SW480 (cell line): ENCODE results near the gene TAB3.
"Not testable (repeated sequence)": the region's sequence is repeated elsewhere in the genome, so short reads cannot be mapped to it uniquely, and the experiment has no call there.

Experiments used
- DNase-seq: peaks from one replicate; pipeline ENCODE4 v3.0.0-alpha.2; 2016; ENCODE audit warnings: low spot score

TAB3 gene

DNA sequence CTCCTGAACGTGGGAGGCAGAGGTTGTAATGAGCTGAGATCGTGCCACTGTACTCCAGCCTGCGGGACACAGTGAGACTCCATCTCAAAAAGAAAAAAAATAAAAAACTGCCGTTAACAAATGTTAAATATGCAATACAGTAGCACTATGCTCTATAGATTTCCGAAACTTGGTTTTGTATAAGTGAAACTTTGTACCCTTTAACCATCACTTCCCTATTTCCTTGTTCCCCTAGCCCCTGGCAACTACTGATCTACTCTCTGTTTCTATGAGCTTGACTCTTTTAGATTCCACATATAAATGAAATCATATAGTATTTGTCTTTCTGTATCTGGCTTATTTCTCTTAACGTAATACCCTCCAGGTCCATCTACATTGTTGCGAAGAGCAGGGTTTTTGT lies 74.1 kb downstream of the TAB3 start:
- DNase-seq: no peak

DNA sequence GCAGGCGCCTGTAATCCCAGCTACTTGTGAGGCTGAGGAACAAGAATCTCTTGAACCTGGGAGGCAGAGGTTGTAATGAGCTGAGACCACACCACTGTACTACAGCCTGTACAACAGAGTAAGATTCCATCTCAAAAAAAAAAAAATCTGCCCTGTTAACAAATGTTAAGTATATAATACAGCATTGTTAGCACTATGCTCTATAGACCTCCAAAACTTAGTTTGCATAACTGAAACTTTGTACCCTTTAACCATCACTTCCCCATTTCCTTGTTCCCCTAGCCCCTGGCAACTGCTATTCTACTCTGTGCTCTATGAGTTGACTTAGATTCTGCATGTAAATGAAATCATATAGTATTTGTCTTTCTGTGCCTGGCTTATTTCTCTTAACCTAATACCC lies 76.7 kb downstream of the TAB3 start:
- no peak for DNase-seq

DNA sequence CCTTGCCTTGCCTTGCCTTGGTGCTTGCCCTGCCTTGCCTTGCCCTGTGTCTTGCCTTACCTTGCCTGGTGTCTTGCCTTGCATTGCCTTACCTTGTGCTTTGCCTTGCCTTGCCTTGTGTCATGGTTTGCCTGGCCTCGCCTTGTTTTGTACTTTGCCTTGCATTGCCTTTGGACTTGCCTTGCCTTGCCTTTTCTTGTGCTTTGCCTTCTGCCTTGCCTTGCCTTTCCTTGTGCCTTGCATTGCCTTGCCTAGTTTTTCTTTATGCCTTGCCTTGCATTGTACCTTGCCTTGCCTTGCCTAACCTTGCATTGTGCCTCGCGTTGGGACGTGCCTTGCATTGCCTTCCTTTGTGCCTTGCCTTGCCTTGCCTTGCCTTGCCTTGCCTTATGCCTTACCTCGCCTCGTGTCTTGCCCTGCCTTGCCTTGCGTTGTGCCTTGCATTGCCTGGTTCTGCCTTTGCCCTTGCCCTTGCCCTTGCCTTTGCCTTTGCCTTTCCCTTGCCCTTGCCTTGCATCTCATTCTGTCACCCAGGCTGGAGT lies 82.8 kb downstream of the TAB3 start:
- no peak for DNase-seq

DNA sequence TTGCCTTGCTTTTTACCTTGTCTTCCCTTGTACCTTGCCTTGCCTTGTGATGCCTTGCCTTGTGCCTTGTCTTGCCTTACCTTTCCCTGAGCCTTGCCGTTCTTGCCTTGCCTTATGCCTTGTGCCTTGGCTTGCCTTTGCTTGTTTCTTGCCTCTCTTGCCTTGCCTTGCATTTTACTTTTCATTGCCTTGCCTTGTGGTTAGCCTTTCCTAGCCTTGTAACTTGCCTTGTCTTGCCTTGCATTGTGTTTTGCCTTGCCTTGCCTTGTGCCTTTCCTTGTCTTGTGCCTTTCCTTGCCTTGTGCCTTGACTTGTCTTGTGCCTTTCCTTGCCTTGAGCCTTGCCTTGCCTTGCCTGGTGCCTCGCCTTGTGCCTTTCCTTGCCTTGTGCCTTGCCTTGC lies 84.6 kb downstream of the TAB3 start:
- DNase-seq: no peak

DNA sequence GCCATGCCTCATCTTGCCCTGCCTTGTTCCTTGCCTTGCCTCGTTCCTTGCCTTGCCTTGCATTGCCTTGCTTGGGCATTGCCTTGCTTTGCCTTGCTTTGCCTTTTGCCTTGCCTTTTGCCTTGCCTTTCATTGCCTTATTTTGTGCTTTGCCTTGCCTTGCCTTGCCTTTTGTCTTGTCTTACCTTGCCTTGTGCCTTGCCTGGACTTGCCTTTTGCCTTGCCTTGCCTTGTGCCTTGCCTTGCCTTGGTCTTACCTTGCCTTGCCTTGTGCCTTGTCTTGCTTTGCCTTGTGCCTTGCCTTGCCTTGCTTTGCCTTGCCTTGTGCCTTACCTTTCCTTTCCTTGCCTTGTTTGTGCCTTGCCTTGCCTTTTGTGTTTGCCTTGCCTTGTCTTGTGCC lies 88.2 kb downstream of the TAB3 start:
- DNase-seq: no peak

DNA sequence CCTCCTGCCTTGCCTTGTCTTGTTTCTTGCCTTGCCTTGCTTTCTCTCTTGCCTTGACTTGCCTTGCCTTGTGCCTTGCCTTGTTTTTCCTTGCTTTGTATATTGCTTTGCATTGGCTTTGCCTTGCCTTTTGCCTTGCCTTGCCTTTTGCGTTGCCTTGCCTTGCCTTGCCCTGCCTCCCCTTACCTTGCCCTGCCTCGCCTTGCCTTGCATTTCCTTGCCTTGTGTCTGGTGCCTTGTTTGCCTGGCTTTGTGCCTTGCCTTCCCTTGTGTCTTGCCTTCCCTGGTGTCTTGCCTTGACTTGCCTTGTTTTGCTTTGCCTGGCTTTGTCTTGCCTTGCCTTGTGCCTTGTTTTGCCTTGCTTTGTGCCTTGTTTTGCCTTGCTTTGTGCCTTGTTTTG lies 89.7 kb downstream of the TAB3 start:
- DNase-seq: no peak

DNA sequence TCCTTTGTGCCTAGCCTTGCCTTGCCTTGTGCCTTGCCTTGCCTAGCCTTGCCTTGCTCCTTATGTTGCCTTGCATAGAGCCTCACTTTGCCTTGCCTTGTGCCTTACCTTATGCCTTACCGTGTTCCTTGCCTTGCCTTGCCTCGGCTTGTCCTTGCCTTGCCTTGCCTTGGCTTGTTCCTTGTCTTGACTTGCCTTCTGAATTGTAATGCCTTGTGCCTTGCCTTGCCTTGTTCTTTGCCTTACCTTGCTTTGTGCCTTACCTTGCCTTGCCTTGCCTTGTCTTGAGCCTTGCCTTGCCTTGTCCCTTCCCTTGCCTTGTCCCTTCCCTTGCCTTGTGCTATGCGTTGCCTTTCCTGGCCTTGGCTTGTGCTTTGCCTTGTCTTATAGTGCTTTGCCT lies 90.2 kb downstream of the TAB3 start:
- DNase-seq: no peak

DNA sequence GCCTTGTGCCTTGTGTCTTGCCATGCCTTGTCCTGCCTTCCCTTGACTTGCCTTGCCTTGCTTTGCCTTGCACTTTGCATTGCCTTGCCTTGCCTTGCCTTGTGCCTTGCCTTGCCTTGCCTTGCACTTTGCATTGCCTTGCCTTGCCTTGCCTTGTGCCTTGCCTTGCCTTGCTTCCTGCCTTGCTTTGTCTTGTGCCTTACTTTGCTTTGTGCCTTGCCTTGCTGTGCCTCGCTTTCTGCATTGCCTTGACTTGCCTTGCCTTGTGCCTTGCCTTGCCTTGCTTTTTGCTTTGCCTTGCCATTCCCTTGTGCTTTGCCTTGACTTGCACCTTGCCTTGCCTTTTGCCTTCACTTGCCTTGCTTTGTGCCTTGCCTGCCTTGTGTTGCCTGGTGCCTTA lies 91.8 kb downstream of the TAB3 start:
- DNase-seq: not testable (repeated sequence)

DNA sequence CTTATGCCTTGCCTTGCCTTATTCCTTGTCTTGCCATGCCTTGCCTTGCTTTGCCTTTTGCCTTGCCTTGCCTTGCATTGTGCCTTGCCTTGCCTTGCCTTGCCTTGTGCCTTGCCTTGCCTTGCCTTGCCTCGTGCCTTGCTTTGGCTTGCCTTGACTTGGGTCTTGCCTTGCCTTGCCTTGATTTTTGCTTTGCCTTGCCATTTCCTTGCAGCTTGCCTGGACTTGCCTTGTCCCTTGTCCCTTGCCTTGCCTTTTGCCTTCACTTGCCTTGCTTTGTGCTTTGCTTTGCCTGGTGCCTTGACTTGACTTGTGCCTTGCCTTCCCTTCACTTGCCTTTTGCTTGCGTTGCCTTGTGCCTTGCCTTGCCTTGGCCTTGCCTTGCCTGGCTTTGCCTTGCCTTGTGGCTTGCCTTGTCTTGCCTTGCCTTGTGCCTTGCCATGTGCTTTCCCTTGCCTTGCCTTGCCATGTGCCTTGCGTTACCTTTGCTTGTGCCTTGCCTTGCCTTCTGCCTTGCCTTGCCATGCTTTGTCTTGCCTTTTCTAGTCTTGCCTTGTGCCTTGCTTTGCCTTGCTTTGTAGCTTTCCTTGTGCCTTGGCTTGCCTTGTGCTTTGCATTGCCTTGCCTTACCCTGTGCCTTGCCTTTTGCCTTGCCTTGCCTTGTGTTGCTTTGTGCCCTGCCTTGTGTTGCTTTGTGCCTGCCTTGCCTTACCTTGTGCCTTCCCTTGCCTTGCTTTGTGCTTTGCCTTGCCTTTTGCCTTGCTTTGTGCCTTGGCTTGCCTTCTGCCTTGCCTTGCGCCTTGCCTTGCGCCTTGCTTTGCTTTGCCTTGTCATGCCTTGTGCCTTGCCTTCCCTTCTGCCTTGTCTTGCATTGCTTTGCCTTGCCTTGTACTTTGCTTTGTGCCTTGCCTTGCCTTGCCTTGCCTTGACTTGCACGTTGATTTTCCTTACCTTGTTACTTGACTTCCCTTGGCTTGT lies 92.8 kb downstream of the TAB3 start:
- DNase-seq: no peak

DNA sequence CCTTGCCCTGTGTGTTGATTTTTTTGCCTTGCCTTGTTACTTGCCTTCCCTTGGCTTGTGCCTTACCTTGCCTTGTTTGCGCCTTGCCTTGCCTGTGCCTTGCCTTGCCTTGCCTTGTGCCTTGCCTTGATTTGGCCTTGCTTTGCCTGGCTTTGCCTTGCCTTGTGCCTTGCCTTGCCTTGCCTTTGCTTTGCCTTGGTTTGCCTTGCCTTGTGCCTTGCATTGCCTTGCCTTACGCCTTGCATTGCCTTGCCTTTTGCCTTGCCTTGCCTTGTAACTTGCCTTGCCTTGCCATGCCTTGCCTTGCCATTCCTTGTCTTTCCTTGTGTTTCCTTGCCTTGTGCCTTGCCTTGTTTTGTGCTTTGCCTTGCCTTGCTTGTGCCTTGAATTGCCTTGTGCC lies 94.6 kb downstream of the TAB3 start:
- DNase-seq: no peak

DNA sequence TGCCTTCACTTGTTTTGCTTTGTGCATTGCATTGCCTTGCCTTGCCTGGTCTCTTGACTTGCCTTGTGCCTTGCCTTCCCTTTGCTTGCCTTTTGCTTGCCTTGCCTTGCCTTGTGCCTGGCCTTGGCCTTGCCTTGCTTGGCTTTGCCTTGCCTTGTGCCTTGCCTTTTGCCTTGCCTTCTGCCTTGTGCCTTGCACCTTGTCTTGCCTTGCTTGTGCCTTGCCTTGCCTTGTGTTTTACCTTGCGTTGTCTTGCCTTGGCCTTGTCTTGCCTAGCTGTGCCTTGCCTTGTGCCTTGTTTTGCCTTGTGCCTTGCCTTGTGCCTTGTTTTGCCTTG lies 95.3 kb downstream of the TAB3 start:
- no peak for DNase-seq

DNA sequence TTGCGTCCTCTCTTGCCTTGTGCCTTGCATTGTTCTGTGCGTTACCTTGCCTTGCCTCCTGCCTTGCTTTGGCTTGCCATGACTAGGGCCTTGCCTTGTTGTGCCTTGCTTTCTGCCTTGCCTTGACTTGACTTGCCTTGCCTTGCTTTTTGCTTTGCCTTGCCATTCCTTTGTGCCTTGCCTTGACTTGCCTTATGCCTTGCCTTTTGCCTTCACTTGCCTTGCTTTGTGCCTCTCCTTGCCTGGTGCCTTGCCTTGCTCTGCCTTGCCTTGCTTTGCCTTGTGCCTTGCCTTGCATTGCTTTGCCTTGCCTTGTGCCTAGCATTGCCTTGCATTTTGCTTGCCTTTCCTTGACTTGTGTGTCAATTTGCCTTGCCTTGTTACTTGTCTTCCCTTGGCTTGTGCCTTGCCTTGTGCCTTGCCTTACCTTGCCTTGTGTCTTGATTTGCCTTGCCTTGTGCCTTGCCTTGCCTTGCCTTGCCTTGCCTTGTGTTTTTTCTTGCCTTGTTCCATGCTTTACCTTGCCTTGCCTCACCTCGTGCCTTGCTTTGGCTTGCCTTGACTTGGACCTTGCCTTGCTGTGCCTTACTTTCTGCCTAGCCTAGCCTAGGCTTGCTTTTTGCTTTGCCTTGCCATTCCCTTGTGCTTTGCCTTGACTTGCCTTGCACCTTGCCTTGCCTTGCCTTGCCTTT lies 95.8 kb downstream of the TAB3 start:
- no peak for DNase-seq

DNA sequence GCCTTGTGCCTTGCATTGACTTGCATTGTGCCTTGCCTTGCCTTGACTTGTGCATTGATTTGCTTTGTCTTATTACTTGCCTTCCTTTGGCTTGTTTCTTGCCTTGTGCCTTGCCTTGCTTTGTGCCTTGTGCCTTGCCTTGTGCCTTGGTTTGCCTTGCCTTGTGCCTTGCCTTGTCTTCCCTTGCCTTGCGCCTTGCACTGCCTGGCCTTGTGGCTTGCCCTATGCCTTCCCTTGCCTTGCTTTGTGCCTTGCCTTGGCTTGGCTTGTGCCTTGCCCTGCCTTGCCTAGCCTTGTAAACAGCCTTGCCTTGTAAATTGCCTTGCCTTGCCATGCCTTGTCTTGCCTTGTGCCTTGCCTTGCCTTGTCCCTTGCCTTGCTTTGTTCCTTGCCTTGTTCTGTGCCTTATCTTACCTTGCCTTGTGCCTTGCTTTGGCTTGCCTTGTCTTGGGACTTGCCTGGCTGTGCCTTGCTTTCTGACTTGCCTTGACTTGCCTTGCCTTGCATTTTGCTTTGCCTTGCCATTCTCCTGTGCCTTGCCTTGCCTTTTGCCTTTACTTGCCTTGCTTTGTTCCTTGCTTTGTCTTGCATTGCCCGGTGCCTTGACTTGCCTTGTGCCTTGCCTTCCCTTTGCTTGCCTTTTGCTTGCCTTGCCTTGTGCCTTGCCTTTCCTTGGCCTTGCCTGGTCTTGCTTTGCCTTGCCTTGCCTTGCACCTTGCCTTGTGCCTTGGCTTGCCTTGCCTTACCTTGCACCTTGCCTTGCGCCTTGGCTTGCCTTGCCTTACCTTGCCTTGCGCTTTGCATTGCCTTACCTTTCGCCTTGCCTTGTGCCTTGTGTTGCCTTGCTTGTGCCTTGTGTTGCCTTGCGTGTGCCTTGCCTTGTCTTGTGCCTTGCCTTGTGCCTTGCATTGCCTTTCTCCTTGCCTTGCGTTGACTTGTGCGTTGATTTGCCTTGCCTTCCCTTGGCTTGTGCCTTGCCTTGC lies 97.5 kb downstream of the TAB3 start:
- DNase-seq: no peak

DNA sequence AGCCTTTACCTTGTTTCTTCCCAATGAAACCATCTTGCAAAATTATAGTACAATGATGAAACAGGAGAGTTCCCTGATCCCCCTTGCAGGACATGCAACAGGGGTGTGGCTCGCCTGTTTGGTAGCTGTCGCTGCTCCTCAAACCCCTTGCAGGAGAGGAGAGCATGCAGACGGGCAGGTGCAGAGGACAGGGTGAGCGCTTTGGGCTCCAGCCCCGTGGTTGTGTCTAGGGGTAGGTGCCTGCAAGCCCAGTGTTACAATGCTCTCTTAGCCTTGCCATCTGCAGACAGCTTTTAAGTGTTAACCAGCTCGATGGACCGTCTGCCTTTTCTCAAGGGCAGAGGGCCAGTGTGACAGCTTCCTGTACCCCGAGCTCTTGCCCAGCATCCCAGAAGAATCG lies 102.0 kb downstream of the TAB3 start:
- DNase-seq: no peak

DNA sequence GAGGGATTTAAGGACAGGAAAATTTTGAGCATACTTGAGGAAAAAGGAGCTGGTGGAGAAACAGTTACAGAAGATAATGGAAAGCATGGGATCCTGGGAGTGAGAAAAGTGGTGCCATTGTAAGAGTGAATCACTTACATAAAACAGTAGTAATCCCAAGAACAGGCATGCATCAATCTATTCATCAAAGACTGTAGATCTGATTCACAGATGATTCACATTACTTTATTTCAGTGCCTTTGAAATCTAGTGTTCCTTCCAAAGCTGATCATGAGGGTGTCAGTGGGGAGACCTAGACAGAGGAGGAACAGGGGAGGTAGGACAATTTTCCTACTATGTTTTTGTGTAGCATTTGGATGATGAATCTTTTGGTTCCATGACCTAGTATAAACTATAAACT lies 102.7 kb downstream of the TAB3 start:
- DNase-seq: peak; percentile 1

DNA sequence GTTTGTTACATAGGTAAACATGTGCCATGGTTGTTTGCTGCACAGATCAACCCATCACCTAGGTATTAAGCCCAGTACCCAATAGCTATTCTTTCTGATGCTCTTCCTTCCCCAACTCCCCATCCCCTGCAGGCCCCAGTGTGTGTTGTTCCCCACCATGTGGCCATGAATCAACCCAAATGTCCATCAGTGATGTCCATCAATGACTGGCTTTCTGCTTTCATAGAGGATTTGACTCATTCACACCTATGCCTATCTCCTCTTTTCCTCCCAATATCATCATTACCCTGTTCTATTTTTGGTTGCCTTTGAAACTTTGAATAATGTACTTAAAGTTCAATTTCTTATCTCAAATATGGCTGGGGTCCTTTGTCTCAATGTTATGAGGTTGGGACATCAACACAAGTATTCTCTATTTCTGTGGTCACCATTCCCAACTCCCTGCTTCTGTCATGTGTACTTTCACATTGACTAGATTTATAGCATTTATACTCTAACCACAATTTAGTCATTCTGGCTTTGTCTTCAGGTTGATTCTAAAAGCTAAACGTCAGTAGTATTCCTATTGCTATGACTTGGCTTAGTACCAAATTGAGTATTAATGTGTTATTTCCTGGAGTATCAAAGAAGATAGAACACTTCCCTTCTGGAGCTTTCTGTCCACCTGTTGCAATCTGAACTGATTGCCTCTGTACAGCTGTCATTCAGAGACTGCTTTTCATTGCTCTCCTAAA lies 107.2 kb downstream of the TAB3 start:
- DNase-seq: no peak

DNA sequence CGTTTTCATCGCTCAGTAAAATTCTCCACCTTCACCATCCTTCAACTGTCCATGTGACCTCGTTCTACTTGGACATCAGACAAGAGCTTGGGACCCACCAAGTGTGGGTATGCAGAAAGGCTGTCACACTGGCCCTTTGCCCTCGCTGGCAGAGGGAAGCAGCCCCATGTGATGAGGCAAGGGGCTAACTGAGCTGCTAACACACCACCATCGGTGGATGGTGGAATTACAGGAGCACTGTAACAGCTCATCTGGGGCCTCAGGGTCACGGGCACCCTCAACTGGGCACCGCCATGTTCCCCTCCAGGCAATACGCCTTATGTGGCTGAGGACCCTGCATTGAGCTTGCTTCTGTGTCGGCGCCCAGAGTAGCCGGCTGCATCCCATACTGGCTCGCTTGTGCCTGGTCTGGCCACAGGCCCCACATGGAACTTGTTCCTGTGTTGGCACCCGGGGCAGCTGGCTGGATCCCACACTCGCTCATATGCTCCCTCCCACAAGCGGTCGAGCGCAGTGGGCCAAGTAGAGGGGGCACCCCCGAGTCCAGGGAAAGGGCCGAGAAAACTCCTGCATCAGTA lies 109.5 kb downstream of the TAB3 start:
- DNase-seq: no peak

DNA sequence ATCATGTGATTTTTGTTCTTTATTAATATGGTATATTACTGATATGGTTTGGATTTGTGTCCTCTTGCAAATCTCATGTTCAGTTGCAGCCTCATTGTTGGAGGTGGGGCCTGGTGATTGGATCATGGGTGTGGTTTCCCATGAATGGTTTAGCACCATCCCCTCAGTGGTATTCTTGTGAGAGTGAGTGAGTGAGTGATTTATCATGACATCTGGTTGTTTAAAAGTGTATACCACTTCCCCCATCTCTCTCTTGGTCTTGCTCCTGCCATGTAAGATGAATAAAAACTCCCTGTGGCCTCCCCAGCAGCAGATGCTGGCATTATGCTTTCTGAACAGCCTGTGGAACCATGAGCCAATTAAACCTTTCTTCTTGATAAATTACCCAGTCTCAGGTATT lies 111.5 kb downstream of the TAB3 start:
- DNase-seq: no peak
